Skin of body (tissue), 2 donors: ENCODE data around the gene ALDH3A1. TPM values are rescaled to one million over a fixed set of nuclear protein-coding genes. Genes with fewer than 3 reads are reported as not detected.

ENCODE experiments used
- DNase-seq: peaks from one replicate; lab custom pipeline; 2025; lab: John Stamatoyannopoulos, UW
- total RNA-seq: library from RNA; depleted of rRNA; stranded (reverse); fragments of >200 nt; gene quantifications from one replicate; pipeline ENCODE4 v1.2.3, GENCODE V29; 2014

The ALDH3A1 gene
- total RNA-seq, 1 donor from 2014 or later, result 2.0 TPM

- no peak for DNase-seq
Measured at GRCh38 chr17:19719355-19720209, 28.5 kb downstream of the ALDH3A1 start.

GRCh38 chr17:19718613-19719354 lies 29.3 kb downstream of the ALDH3A1 start:
- DNase-seq, result no peak

DNA sequence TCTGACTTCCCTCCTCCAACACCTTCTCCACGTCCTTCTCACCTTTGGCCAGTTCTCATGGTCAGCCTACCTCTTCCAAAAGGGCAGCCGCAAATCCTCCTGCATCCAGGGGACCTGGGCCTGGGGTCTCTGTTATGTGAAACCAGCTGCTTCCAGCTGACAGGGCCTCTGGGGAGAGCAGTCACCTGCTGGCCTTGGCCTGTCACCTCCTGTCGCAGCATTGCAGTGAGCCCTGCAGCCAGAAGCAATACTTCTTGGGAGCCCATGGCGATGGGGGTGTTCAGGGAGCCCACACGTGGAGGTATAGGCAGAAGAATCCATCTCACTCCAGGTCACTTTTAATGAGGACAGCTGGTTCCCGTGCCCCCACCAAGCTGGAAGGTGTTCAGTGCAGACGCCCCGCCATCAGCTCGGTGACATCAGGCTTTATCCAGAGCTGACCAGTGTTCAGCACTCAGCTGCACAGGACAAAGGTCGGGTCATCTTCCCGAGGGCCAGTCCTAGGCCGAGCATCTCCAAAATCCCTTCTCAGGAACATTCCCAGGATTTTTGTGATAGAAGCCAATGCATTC lies 30.0 kb downstream of the ALDH3A1 start:
- DNase-seq, result no peak

GRCh38 chr17:19717411-19717908 lies 30.6 kb downstream of the ALDH3A1 start:
- no peak for DNase-seq

DNA sequence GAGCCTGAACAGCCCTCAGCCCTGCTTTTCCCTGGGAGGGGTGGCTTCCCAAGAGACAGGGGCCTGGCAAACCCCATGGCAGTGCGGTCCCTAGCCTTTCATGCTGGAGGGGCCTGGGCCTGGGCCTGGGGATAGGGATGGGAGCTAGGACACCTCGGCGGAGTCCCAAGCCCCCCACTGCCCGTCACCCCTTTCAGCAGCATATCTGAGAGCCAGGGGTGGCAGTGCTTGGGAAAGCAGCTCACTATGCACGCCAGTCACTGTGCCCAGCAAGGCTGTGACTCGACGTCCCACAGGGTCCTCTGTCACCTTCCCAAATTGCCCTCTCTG lies 31.1 kb downstream of the ALDH3A1 start:
- no peak for DNase-seq

GRCh38 chr17:19716108-19717030 lies 31.7 kb downstream of the ALDH3A1 start, which contains the start of gene SLC47A2:
TSS of gene SLC47A2 (minus strand) at chr17:19716584. CDS start at chr17:19716555, 29 bp downstream.
- DNase-seq, result no peak

- DNase-seq, result no peak
Measured at GRCh38 chr17:19714542-19715411, 33.3 kb downstream of the ALDH3A1 start.

GRCh38 chr17:19713901-19714361 lies 34.2 kb downstream of the ALDH3A1 start:
- no peak for DNase-seq

- DNase-seq, result no peak
Measured at GRCh38 chr17:19713462-19713861, 34.6 kb downstream of the ALDH3A1 start.

DNA sequence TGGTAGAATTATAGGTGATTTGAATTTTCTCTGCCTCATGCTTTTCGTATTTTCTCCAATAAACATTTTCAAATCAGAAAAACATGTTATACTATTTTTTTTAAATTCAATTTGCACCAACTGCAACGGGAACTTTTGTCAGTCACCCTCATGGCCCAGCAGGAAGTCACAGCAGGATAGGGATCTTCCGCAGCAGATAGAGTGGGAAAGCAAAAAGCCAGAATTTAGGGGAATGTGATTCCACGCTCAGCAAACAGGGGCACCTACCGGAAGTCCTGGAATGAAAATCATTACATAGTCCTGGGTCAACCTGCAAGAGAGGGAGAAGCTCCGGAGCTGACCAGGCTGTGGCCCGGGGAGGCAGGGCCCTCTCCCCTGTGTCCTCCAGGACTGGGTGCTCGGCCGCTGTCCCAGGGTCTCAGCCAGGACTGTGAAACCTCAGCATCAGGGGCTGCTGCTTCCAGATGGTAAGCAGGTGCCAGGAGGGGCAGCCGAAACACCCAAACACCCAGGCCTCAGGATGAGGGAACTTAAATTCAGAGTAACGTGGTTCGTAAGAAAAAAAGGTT lies 35.6 kb downstream of the ALDH3A1 start:
- DNase-seq, result no peak

DNA sequence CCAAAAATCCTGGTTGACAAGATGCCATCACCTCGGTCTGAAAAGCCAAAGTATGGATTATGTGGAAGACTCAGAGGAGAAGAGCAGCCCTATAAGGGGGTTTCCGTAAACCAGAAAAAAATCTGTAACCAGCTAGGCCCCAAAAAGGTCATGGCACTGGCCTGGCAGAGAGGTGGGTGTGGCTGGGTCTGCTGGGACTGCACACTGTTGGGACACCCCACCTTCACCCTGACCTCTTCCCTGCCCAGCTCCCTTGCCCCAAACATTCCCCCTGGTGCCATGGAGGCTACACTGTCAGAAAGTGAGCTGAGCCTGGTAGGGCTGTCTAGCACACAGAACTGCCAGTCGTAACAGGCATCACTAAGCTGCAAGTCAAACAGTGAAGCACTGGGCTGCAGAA lies 38.3 kb downstream of the ALDH3A1 start:
- no peak for DNase-seq

DNA sequence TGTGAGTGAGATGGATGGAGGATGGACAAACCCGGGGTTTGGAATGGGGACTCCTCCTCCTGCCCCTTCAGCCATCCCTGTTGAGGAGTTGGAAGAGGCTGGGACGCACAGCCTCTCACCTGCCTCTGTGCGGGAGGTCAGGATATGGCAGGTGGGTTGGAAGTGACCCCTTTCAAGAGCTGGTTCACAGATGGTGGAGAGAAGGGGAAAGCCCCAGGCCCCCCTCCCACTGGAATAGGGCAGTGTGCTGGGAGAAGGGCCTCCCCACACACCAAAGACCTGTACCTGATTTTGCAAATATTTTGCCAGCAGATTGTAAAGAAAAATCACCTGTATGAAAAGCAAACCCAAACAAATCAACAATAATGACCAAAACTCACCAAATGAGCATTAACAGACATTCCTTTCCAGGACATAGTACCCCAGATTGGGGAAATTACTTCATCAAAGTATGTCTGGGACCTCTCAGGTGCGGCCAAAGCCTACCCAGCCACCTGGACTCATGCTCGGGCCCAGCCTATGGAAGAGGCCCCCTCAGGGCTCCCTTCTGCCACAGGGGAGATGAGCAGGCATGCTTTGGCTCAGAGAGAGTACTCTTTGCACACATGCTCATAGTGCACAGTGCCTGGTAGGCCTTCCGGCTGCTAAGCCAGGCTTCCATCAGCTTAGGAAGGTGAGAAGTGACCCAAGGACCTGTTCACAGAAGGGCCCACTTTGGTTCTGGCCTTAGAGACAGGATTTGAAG lies 39.5 kb downstream of the ALDH3A1 start:
- DNase-seq, result no peak

DNA sequence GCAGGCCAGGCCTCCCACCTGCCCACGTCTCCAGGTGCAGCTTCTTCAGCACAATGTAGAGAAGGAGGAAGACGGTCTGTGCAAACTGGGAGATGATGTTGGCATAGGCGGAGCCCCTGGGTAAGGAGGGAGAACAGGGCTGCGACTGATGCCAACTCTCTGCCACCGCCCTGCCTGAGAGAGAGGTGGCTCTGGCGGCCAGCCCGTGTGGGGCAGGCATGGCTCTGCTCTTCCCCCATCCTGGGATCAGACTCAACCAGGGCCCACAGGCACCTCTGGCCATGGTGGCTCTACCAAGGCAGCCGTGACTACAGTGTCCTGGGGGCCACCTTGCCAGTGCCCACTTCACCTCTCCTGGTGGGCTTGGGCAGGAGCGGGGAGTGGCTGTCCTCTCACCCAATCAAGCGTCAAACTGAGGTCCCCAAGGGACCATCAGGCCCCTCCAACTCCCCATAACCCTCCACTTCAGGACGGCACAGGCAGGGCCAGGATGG lies 40.3 kb downstream of the ALDH3A1 start:
- no peak for DNase-seq

- no peak for DNase-seq
Measured at GRCh38 chr17:19706791-19707727, 41.0 kb downstream of the ALDH3A1 start.

- DNase-seq, result no peak
Measured at GRCh38 chr17:19705771-19706770, 42.0 kb downstream of the ALDH3A1 start.

DNA sequence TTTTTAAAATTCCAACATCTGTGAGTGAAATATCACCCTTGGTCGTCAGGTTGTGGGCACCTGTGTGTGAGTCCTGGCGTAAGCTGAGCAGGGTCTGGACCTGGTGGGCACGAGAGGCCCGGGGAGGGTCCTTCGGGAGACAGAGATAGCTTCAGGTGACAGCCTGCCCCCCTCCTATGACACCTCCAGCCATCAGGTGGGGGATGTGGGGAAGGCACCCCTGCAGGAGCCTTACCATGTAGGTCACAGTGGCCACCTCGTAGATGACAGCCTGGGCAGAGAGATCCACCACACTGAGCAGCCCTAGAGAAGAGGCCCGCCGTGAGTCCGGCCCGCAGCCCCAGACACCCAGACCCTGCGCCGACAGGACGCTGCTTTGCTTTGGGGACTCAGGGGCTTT lies 42.9 kb downstream of the ALDH3A1 start:
- no peak for DNase-seq
